Kidney (tissue), 14 donors: ENCODE data around the gene ZSWIM6. TPM values are rescaled to one million over a fixed set of nuclear protein-coding genes. Genes with fewer than 3 reads are reported as not detected.
A peak's percentile ranks its signal among the peaks of the same experiment; 100 is the strongest.

ENCODE experiments used
- DNase-seq, 5 donors: peaks; one replicate each; pipeline ENCODE4 v3.0.0-alpha.2; 2013 to 2020
- FAIRE-seq: peaks from 2 replicates; lab custom pipeline; 2012; peaks lifted over from hg19 to GRCh38; lab: Jason Lieb, UNC
- H3K27ac ChIP-seq, 2 donors: one replicate each; pipeline ENCODE4 v1.7.0; 2013; ENCODE audit warnings: low read depth in 2 of 2, low read length in 2 of 2, inconsistent platforms in 1 of 2
- H3K27me3 ChIP-seq: one replicate; pipeline ENCODE4 v1.7.1; 2013; ENCODE audit warnings: low read length, inconsistent platforms; ENCODE audit not compliant: control insufficient read depth, insufficient read depth
- H3K36me3 ChIP-seq, 3 donors: one replicate each; pipeline versions ENCODE4 v1.7.0 to v1.7.1; 2013; ENCODE audit warnings: low read length in 3 of 3, control low read depth in 1 of 3, inconsistent platforms in 1 of 3; ENCODE audit not compliant: insufficient read depth in 3 of 3, control insufficient read depth in 2 of 3
- H3K4me1 ChIP-seq, 3 donors: one replicate each; pipeline versions ENCODE4 v1.7.0 to v1.7.1; 2013; ENCODE audit warnings: low read length in 3 of 3, inconsistent platforms in 1 of 3, low read depth in 1 of 3; ENCODE audit not compliant: control insufficient read depth in 2 of 3, insufficient read depth in 2 of 3
- H3K4me3 ChIP-seq, 3 donors: one replicate each; pipeline versions ENCODE4 v1.7.0 to v1.8.1; 2013; ENCODE audit warnings: low read length in 3 of 3, control low read depth in 1 of 3, inconsistent platforms in 1 of 3
- H3K9ac ChIP-seq, 3 donors: one replicate each; pipeline versions ENCODE4 v1.7.0 to v1.7.1; 2013; ENCODE audit warnings: low read length in 3 of 3, control low read depth in 1 of 3, inconsistent platforms in 1 of 3
- H3K9me3 ChIP-seq, 3 donors: one replicate each; pipeline versions ENCODE4 v1.7.0 to v1.7.1; 2013; ENCODE audit warnings: low read length in 3 of 3, control low read depth in 1 of 3, inconsistent platforms in 1 of 3; ENCODE audit not compliant: control insufficient read depth in 2 of 3, insufficient read depth in 1 of 3
- CTCF ChIP-seq: IDR thresholded peaks from 3 replicates; pipeline ENCODE4 v1.5.1; 2012; ENCODE audit warnings: mild to moderate bottlenecking, moderate library complexity, borderline replicate concordance; ENCODE audit not compliant: insufficient read depth; ENCODE audit errors: extremely low read depth
- intact Hi-C: fragments of 100-400 bp; cut with DNase I; formaldehyde crosslinking; loops from one replicate; pipeline ENCODE4 v1.11.1; 2022
- polyA plus RNA-seq: library from polyadenylated mRNA; stranded (reverse); fragments of 350-450 nt; fragmentation: Illumina TruSeq; extraction: RNeasy Lipid Tissue Mini Kit (QIAGEN cat#74804); gene quantifications from one replicate; pipeline ENCODE4 v1.2.3, GENCODE V29; 2014; ENCODE audit warnings: low read depth, low replicate concordance; ENCODE audit not compliant: insufficient read depth
- total RNA-seq: library from RNA; stranded (reverse); fragmentation: NEBNext Ultra II Directional; extraction: Animal tissue kit (Norgen Biotek cat#: 25700); gene quantifications from one replicate; pipeline ENCODE4 v1.2.1, GENCODE V29; 2021
- donor health status: control.
- donor health status: control.
- donor health status: control.
- donor health status: control.
- donor health status: control.
- donor health status: DM: yes; HTN: yes; CAD: no.
- donor health status: Normal renal cell carcinoma (clear cell type).

ZSWIM6 gene
- total and polyA plus RNA-seq, 2 donors from 2014 or later: 2.9 to 20.3 TPM

GRCh38 chr5:61302200-61302563 is 29.9 kb upstream of the ZSWIM6 start:
- H3K4me3 ChIP-seq: no peak overlapping the region
- TF ChIP-seq CTCF: no peak
- no peaks in the 10 kb centered on the region for H3K9me3 ChIP-seq
- no peaks in the 10 kb centered on the region for H3K27me3 ChIP-seq
- intact Hi-C loops: no loop called here
- no peak for DNase-seq
- no peak for FAIRE-seq
- peak overlapping the region in 1 of 2 donors; percentile 26 for H3K27ac ChIP-seq
- peaks cover 0 to 4% (median 0%) of the 10 kb centered on the region in 3 donors for H3K4me1 ChIP-seq
- H3K9ac ChIP-seq: no peak overlapping the region
- H3K36me3 ChIP-seq: no peaks in the 10 kb centered on the region

GRCh38 chr5:61303346-61303745 is 28.7 kb upstream of the ZSWIM6 start:
- FAIRE-seq: no peak
- Histone ChIP-seq H3K27me3 (no peaks in the 10 kb centered on the region), H3K27ac (no peak overlapping the region), H3K4me1 (peaks cover 0 to 4% (median 0%) of the 10 kb centered on the region in 3 donors), H3K4me3 (no peak overlapping the region), H3K9me3 (no peaks in the 10 kb centered on the region), H3K9ac (no peak overlapping the region), H3K36me3 (no peaks in the 10 kb centered on the region)
- TF ChIP-seq CTCF: no peak
- intact Hi-C loops: no loop called here
- DNase-seq: no peak

- Histone ChIP-seq H3K27me3 (no peaks in the 10 kb centered on the region), H3K9ac (no peak overlapping the region), H3K27ac (no peak overlapping the region), H3K4me3 (no peak overlapping the region), H3K9me3 (no peaks in the 10 kb centered on the region), H3K4me1 (peaks cover 0 to 2% (median 0%) of the 10 kb centered on the region in 3 donors), H3K36me3 (no peaks in the 10 kb centered on the region)
- no peak for TF ChIP-seq CTCF
- intact Hi-C loops: no loop called here
- FAIRE-seq: no peak
- DNase-seq: peak in 1 of 5 donors; percentile 56
Measured at GRCh38 chr5:61304590-61305381, 27.3 kb upstream of the ZSWIM6 start.
